HG03045 (cell line): ENCODE results near the gene RIPK3.

Experiments
- ATAC-seq: cut with Tn5 transposase; IDR thresholded peaks from one replicate; pipeline ENCODE4 v1.9.1; 2021; ENCODE audit warnings: mild to moderate bottlenecking, moderate library complexity; ENCODE audit not compliant: unreplicated experiment

RIPK3 gene

GRCh38 chr14:24308342-24309124 is 31.3 kb downstream of the RIPK3 start:
- ATAC-seq = no peak

- no peak for ATAC-seq
These were observed 32.0 kb downstream of the RIPK3 start, which contains the start of gene CIDEB for GRCh38 chr14:24307575-24308341. Gene CIDEB (minus strand): TSS chr14:24307977. CDS start chr14:24307858, 119 bp downstream.

GRCh38 chr14:24307156-24307574 is 32.6 kb downstream of the RIPK3 start:
- no peak for ATAC-seq

DNA sequence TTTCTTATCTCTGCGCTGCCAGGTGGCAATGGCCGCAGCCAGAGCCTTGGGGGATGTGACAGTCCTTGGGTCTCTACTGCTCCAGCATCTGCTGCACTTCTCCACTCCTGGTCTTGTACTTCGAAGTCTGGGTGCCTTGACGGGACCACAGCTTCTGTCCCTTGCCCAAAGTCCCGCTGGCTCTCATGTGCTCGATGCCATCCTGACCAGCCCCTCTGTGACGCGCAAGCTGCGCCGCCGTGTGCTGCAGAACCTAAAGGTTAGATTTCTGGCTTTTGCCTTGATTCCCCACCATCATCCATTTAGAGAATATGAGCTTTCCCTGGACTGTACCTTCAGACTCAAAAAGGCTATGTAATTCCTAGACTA is 35.8 kb downstream of the RIPK3 start:
- ATAC-seq = no peak

DNA sequence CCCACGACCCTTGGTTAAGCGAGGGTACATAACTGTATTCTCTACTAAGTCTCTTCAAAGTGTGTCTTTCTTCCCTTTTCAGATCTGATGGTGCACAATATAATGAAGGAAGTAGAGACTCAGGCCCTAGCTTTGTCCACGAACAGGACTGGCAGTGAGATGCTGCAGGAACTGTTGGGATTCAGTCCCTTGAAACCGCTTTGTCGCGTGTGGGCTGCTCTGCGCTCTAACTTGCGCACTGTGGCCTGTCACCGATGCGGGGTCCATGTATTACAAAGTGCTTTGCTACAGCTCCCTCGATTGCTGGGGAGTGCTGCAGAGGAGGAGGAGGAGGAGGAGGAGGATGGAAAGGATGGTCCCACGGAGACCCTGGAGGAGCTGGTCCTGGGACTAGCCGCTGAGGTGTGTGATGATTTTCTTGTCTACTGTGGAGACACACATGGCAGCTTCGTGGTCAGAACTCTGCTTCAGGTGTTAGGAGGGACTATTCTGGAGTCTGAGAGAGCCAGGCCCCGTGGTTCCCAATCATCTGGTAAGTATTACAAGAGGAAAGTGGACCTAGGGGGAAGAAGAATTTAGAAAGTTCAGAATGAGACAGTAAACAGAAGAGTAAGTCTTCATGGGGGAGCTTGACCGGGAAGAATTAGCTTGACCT is 39.3 kb downstream of the RIPK3 start:
- ATAC-seq = no peak

DNA sequence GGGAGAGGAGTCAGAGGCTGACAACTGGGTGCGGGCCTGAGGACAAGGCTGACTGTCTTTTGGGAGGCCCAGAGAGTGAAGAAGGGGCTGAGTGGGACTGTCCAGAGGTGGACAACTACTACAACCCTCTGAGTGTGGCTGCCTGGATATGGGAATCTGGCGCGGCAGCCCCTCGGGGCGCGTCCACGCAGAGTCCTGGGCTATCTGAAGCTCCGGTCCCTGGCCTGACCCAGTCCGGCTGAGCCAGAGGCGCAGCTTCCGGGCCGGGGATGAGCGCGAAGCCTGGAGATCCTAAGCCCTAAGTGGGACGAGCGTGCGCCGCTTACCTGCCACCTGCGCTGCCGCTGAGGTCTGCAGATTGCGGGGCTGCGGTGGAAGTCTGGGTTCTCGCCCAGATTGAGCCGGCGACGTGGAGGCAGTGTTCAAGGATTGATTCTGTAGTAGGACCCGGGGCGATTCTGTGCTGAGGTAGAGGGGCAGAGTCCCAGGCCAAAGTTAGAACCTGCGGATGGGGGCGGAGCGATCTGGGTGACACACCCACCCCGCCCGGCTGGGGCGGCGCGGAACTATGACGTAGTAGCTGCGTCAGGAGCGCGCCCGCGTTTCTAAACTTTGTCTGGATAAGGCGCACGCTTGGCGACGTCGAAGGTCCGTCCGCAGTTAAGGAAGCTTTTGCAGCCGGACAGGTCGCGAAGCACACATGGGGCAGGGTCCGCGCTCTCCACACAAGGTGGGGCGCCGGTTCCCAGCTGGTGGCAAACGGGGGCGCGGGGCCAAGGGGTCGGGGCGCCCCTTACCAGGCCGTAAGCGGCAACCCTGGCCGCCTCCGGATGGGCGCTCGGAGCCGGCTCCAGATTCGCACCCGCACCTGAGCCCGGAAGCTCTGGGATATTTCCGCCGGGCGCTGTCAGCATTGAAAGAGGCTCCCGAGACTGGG is 40.3 kb downstream of the RIPK3 start, which contains the start of the genes DHRS1 and NOP9:
TSS of gene DHRS1 (minus strand) at position 526 of the 937 bp plus-strand sequence. CDS start 674 bp downstream, outside the sequence.
TSS of gene NOP9 (plus strand) at position 596 of the 937 bp plus-strand sequence. CDS start at position 701, 105 bp downstream.
- peak; percentile 65 for ATAC-seq

GRCh38 chr14:24298892-24299254 is 40.9 kb downstream of the RIPK3 start:
- ATAC-seq = peak; percentile 5

DNA sequence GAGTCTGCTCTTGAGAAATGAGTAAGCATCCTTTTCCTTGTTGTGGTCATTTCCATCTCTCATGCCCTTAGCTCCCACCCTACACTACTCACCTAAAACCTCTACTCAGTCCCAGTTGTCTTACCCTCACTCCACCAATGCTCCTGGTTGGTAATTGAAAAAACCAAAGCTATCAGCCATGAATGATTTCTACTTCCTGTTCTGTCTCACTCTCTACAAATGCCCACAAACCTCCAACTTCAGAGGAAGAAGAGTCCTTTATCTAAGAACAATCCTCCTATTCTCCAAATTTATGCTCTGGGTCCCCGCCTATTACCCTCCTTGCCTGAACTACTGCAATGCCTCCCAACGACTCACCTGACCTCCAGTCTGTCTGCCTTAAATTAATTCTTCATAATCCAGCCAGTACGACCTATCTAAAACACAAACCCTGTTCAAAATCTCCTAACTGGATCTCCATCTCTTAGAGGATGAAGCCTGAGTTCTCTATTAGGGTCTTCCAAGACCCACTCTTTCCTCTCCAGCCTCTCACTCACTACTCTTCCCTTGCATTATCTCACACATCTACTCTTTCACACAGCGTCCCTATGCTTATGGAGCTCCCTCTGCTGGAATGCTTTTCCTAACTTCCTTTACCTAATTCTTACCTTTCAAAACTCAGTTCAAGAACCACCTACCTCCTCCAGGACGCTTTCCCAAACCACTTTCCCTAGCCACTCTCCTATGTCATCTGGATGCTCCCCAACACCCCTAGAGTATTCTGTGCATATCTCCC is 42.4 kb downstream of the RIPK3 start:
- ATAC-seq = peak; percentile 7

DNA sequence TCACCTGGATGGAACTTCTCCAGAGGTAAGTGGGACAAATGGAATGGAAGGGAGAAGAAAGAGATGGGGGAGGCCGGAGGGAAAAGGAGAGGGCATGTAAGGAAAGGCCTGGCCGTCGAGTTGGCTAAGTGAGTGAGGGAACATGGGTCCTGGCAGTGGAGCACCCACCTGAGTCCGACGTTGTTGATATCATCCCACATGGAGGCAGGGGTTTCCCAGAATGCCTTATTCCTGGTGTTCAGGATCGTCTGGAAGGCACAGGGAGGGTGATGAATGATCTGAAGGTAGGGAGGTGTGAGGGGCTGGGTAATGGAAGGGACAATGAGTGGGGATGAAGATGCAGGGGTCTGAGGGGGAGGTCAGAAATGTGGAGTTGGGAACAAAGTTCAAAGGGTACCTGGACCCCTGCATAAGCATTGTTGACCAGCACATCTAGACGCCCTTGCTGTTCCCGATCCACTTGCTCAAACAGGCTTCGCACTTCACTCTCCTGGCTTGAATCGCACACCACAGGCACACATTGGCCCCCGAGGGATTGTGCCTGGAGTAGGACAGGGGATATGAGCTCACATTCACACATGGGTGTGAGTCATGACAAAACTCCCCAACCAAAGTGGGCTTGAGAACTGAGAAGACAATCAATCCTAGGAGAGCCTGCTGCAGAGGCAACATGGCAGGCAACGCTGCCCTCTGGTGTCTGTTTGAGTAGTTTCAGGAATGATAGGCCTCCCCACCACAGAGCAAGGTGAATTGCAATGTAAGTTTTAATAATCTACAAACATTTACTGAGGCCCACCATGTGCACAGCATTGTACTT is 43.2 kb downstream of the RIPK3 start:
- peak; percentile 40 for ATAC-seq

DNA sequence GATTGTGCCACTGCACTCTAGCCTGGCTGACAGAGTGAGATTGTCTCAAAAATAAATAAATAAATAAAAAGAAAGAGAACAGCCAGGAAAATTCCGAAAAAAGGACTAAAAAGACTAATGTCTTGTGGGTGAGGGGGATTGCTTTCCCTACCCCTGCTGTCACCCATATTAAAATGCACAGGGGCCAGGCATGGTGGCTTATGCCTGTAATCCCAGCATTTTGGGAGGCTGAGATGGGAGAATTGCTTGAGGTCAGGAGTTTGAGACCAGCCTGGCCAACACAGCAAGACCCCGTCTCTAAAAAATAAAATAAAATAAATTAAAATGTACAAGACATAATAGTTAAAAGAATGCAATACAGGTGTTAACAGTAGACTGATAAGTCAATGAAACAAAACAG is 46.3 kb downstream of the RIPK3 start:
- ATAC-seq = no peak

- no peak for ATAC-seq
These were observed 47.5 kb downstream of the RIPK3 start for GRCh38 chr14:24292118-24292807.

GRCh38 chr14:24291446-24292117 is 48.2 kb downstream of the RIPK3 start:
- ATAC-seq = no peak

DNA sequence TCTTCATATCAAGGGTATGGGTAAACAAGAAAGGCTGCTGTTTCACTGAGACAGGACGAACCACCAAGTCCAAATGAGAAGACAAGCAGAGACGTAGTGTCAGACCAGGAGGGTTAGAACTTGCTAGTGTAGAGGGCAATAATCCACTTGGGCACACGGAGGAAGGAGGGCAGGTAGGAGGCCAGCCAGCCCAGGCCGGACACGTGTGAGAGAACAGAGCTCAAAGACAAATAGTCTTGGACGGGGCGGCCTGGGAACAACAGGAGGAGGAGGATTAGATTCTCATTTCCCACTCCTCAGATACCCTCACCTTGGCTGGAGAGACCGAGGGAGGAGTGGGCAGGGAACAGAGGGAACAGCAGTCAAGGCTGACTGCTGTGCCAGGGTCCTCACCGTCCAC is 49.0 kb downstream of the RIPK3 start:
- no peak for ATAC-seq

- no peak for ATAC-seq
These were observed 50.0 kb downstream of the RIPK3 start for GRCh38 chr14:24289649-24290280.

DNA sequence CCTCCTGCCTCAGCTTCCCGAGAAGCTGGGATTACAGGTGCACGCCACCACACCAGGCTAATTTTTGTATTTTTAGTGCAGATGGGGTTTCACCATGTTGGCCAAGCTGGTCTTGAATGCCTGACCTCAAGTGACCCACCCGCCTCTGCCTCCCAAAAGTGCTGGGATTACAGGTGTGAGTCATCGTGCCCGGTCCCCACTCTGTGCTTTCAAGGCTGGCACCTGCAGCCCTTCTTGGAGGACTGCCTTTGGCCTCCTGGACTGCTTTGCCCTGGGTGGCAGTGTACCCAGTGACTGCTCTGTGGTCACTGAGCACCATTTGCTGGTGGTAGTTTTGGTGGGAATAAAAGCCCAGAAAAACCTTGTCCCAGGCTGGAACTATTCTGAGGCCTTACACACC is 52.8 kb downstream of the RIPK3 start:
- no peak for ATAC-seq
